Measurements from ENCODE around the gene SHC3. TPM values are rescaled to one million over a fixed set of nuclear protein-coding genes. Genes with fewer than 3 reads are reported as not detected.

Gene SHC3
- total RNA-seq, 2 experiments from 2014 or later, result 0.03 TPM; not detected in 1

DNA sequence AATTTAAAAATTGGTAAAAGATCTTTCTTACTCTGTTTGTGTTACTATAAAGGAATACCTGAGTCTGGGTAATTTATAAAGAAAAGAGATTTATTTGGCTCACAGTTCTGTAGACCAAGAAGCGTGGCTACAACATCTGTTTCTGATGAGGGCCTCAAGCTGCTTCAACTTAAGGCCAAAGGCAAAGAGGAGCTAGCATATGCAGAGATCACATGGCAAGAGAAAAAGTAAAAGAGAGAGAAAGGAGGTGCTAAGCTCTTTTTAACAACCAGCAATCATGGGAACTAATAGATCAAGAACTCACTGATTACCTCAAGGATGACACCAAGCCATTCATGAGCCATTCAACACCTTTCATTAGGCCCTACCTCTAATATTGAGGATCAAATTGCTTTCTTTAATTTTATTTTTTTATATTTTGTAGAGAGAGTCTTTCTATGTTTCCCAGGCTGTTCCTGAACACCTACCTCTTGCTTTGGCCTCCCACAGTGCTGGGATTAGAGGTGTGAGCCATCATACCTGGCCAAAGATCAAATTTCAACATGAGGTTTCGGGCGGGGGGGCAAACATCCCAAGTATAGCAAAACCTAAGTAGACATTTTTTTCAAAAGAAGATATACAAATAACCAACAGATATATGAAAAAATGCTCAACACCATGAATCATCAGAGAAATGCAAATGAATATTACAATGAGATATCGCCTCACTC lies 16.0 kb upstream of the SHC3 start:
- no peaks in the 10 kb centered on the region for H3K9me3 ChIP-seq (ENCODE audit: low read length)
- CTCF ChIA-PET (ENCODE audit: unreplicated experiment), result no interaction called here

DNA sequence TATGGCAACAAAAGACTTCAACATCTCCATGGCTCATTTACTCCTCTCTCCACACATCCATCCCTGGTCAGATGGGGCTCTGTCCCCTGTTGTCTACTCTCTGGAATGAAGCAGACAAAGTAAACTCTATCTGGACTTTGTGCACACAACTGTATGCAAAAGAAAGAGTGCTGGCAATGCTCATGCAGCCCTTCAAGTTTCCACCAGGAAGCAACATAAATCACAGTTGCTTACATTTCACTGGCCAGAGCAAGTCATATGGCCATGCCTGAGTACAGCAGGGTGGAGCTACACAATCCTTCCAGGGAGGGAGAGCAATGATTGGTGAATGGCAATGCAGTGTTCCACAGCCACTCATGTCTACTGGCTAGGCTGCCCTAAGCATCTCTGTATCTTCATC lies 12.4 kb upstream of the SHC3 start:
- intact Hi-C loops (cut with micrococcal nuclease; ENCODE audit: unreplicated experiment), result no loop called here
- POLR2A ChIA-PET, result no interaction called here
- no TSS peak for BruUV-seq (replicated peaks)
- H3K9me2 ChIP-seq (ENCODE audit: insufficient read depth, low read length), result no peaks in the 10 kb centered on the region
- H3K36me3 ChIP-seq (ENCODE audit: insufficient read depth, low read length), result no peaks in the 10 kb centered on the region
- no peak overlapping the region for H3K27ac ChIP-seq (ENCODE audit: low read depth, low read length, poor library complexity, severe bottlenecking)
- TF ChIP-seq, protein P1, sequence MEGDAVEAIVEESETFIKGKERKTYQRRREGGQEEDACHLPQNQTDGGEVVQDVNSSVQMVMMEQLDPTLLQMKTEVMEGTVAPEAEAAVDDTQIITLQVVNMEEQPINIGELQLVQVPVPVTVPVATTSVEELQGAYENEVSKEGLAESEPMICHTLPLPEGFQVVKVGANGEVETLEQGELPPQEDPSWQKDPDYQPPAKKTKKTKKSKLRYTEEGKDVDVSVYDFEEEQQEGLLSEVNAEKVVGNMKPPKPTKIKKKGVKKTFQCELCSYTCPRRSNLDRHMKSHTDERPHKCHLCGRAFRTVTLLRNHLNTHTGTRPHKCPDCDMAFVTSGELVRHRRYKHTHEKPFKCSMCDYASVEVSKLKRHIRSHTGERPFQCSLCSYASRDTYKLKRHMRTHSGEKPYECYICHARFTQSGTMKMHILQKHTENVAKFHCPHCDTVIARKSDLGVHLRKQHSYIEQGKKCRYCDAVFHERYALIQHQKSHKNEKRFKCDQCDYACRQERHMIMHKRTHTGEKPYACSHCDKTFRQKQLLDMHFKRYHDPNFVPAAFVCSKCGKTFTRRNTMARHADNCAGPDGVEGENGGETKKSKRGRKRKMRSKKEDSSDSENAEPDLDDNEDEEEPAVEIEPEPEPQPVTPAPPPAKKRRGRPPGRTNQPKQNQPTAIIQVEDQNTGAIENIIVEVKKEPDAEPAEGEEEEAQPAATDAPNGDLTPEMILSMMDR (conservative IDR thresholded peaks at IDR 0.05; ENCODE audit: low read length), result no peak
- no peak for TF ChIP-seq EZH2phosphoT487 (IDR thresholded peaks at IDR 0.05; ENCODE audit: borderline replicate concordance, low read depth, low read length)
- CTCF ChIA-PET (ENCODE audit: unreplicated experiment), result no interaction called here
- no peaks in the 10 kb centered on the region for H3K9me3 ChIP-seq (ENCODE audit: low read length)
- no peak overlapping the region for H3K4me3 ChIP-seq (ENCODE audit: low read depth, low read length, poor library complexity, severe bottlenecking)
- no peak for DNase-seq (ENCODE audit: low spot score)
- no peaks in the 10 kb centered on the region for H3K79me2 ChIP-seq (ENCODE audit: insufficient read depth, low read depth, low read length)
- H3K4me2 ChIP-seq (ENCODE audit: low read length), result no peak overlapping the region
- no peaks in the 10 kb centered on the region for H3K4me1 ChIP-seq (ENCODE audit: insufficient read depth, low read length, poor library complexity, severe bottlenecking)
- no peak overlapping the region for H2AFZ ChIP-seq (ENCODE audit: low read length)
- no peaks in the 10 kb centered on the region for H4K20me1 ChIP-seq (ENCODE audit: insufficient read depth, low read length)

More for the DNA sequence above, 16.0 kb upstream of the SHC3 start:
- H3K27ac ChIP-seq (ENCODE audit: low read depth, low read length, poor library complexity, severe bottlenecking), result no peak overlapping the region
- no peaks in the 10 kb centered on the region for H3K79me2 ChIP-seq (ENCODE audit: insufficient read depth, low read depth, low read length)
- H3K36me3 ChIP-seq (ENCODE audit: insufficient read depth, low read length), result no peaks in the 10 kb centered on the region
- H3K9me2 ChIP-seq (ENCODE audit: insufficient read depth, low read length), result no peaks in the 10 kb centered on the region
- DNase-seq (ENCODE audit: low spot score), result no peak
- no TSS peak for BruUV-seq (replicated peaks)
- H3K4me3 ChIP-seq (ENCODE audit: low read depth, low read length, poor library complexity, severe bottlenecking), result no peak overlapping the region
- no peak overlapping the region for H3K4me2 ChIP-seq (ENCODE audit: low read length)
- POLR2A ChIA-PET, result no interaction called here
- intact Hi-C loops (cut with micrococcal nuclease; ENCODE audit: unreplicated experiment), result no loop called here
- TF ChIP-seq, protein P1 (conservative IDR thresholded peaks at IDR 0.05; ENCODE audit: low read length), result no peak
- no peak for TF ChIP-seq EZH2phosphoT487 (IDR thresholded peaks at IDR 0.05; ENCODE audit: borderline replicate concordance, low read depth, low read length)
- no peaks in the 10 kb centered on the region for H4K20me1 ChIP-seq (ENCODE audit: insufficient read depth, low read length)
- no peak overlapping the region for H2AFZ ChIP-seq (ENCODE audit: low read length)
- no peaks in the 10 kb centered on the region for H3K4me1 ChIP-seq (ENCODE audit: insufficient read depth, low read length, poor library complexity, severe bottlenecking)

DNA sequence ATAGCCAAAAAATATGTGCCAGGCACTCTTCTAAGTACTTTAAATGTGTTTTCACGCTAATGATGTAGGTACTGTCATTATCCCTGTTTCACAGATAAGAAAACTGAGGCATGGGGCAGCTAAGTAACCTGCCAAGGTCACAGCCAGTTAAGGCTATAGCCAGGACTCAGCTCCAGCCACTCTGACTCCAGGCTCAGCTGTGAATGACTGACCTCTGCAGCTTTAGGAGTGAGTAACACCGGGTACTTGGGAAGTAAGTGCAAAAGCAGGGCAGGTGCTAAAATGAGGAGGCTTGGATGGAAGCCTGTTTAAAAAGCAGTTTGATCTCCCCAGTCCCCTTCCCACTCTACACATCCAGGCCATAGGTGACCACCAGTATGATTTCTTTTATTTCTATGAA lies 10.6 kb upstream of the SHC3 start:
- TF ChIP-seq, protein P1 (conservative IDR thresholded peaks at IDR 0.05; ENCODE audit: low read length), result no peak
- no peak for TF ChIP-seq EZH2phosphoT487 (IDR thresholded peaks at IDR 0.05; ENCODE audit: borderline replicate concordance, low read depth, low read length)
- H3K4me3 ChIP-seq (ENCODE audit: low read depth, low read length, poor library complexity, severe bottlenecking), result no peak overlapping the region
- intact Hi-C loops (cut with micrococcal nuclease; ENCODE audit: unreplicated experiment), result no loop called here
- no peaks in the 10 kb centered on the region for H3K9me3 ChIP-seq (ENCODE audit: low read length)
- H3K36me3 ChIP-seq (ENCODE audit: insufficient read depth, low read length), result no peaks in the 10 kb centered on the region
- no peak overlapping the region for H2AFZ ChIP-seq (ENCODE audit: low read length)
- ChIA-PET CTCF (ENCODE audit: unreplicated experiment) (no interaction called here), POLR2A (no interaction called here)
- H3K9me2 ChIP-seq (ENCODE audit: insufficient read depth, low read length), result no peaks in the 10 kb centered on the region
- no TSS peak for BruUV-seq (replicated peaks)
- H3K79me2 ChIP-seq (ENCODE audit: insufficient read depth, low read depth, low read length), result no peaks in the 10 kb centered on the region
- no peaks in the 10 kb centered on the region for H4K20me1 ChIP-seq (ENCODE audit: insufficient read depth, low read length)
- no peak for DNase-seq (ENCODE audit: low spot score)
- H3K27ac ChIP-seq (ENCODE audit: low read depth, low read length, poor library complexity, severe bottlenecking), result no peak overlapping the region
- H3K4me2 ChIP-seq (ENCODE audit: low read length), result no peak overlapping the region
- H3K4me1 ChIP-seq (ENCODE audit: insufficient read depth, low read length, poor library complexity, severe bottlenecking), result no peaks in the 10 kb centered on the region
